Stimulated activated naive CD4-positive, alpha-beta T cell treated with Interleukin-2 at 50 U/mL for 16 hours (primary cell): ENCODE data around the gene NELFCD.
"Not testable (repeated sequence)": the region's sequence is repeated elsewhere in the genome, so short reads cannot be mapped to it uniquely, and the experiment has no call there.

Experiments
- DNase-seq: peaks from one replicate; lab custom pipeline; 2025; lab: John Stamatoyannopoulos, UW

Gene NELFCD

DNA sequence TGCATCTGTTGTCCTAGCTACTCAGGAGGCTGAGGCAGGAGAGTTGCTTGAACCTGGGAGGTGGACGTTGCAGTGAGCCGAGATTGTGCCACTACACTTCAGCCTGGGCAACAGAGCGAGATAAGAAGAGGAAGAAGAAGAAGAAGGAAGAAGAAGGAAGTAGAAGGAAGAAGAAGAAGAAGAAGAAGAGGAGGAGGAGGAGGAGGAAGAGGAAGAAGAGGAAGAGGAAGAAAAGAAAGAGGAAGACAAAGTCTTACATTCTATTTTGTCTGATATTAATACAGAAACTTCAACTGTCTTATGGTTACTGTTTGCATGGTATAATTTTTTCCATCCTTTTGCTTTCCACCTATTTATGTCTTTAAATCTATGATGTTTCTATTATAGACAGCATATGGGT is 7.2 kb upstream of the NELFCD start:
- DNase-seq, result no peak

DNA sequence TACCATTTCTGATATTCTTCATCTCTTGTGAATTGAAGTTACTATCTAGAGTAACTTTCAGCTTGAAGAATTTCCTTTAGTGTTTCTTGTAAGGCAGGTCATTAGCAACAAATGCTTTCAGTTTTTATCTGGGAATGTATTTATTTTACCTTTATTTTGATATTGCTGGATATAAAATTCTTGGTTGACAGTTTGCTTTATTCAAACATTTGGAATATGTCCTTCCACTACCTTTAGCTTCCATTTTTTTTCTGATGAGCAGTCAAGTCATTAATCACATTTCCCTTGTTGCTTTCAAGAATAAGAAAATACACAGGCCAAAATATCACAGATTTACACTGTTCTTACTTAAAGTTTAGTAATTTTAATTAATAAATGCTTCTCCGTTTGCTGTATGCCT is 5.7 kb upstream of the NELFCD start:
- no peak for DNase-seq

DNA sequence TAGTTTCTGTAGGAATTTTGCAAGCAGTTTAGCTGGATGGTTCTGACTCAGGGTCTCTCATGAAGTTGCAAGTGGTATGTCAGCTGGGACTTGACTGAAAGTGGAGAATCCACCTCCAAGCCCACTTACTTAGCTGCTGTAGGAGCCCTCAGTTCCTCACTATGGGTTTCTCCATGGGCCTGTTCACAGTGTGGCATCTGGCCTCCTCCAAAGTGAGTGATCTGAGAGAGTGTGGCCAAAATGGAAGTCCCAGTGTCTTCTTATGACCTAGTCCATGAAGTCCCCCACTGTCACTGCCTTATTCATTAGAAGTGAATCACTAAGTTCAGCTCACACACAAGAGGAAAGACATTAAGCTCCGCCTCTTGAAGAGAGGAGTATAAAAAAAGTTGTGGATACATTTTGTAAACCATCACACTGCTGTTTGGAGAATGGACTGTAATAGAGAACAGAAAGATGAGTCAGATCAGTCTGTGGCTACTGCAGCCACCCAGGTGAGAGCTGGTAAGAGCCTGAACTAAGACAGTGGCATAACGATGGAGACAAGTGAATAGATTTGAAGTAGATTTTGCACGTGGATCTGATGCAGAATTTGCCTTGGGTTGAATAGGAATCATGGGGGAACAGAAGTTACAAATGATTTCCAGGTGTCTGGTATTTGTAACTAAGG is 4.9 kb upstream of the NELFCD start:
- DNase-seq, result no peak

GRCh38 chr20:58978351-58979190 is 2.5 kb upstream of the NELFCD start:
- no peak for DNase-seq

DNA sequence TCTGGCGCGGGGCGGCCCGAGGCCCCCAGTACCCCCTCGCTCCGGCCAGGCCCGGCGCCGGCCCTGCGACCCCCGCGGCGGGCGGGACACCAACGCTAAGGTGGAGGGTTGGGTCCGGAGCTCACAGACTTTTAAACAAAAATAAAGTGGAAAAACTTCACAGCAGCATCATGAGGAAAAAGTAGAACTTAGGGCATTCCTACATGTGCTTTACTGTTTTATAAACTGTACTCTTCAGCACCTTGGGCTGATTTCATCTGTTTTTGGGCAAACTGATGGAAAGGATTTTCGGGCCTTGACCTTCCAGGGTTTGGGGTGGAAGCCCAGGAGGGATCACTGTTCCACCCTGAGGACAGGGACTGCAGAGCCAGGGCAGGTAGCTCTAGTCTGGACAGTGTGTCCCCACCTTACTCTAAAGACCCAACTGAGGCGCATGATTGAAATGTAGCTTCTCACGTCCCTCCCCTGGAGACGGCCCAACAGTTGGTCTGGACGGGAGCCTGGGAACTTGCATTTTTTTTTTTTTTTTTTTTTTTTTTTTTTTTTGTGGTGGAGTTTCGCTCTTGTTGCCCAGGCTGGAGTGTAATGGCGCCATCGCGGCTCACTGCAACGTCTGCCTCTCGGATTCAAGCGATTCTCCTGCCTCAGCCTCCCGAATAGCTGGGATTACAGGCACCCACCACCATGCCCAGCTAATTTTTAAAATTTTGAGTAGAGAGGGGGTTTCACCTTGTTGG is 740 bp downstream of the NELFCD start:
- DNase-seq, result no peak

GRCh38 chr20:58982406-58983114 is 1.5 kb downstream of the NELFCD start:
- DNase-seq, result no peak

- DNase-seq, result not testable (repeated sequence)
Observed at GRCh38 chr20:58983115-58983468, 2.0 kb downstream of the NELFCD start.

GRCh38 chr20:58984691-58985090 is 3.6 kb downstream of the NELFCD start:
- no peak for DNase-seq

- no peak for DNase-seq
Observed at GRCh38 chr20:58985656-58986055, 4.6 kb downstream of the NELFCD start.

DNA sequence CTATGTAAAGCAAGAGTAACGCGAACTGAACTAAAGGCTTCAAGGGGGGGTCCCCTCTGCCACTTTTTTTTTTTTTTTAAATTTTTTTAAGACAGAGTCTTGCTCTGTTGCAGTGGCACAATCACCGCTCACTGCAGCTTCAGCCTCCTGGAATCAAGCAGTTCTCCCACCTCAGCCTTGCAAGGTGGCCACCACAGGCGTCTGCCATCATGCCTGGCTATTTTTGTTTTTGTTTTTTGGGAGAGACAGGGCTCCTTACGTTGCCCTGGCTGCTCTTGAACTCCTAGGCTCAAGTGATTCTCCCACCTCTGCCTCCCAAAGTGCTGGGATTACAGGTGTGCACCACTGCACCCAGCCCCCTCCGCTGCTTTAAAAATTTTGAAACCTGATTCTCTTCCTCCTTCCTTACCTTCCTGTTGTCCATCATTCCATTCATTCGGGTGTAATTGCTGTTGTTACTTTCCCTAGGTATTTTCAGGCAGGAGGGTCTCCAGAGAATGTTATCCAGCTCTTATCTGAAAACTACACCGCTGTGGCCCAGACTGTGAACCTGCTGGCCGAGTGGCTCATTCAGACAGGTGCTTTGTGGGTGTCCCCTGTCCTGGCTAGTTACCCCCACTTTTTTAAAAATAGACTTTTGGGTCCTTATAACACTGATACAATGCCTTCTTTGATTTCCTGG is 5.4 kb downstream of the NELFCD start:
- no peak for DNase-seq

DNA sequence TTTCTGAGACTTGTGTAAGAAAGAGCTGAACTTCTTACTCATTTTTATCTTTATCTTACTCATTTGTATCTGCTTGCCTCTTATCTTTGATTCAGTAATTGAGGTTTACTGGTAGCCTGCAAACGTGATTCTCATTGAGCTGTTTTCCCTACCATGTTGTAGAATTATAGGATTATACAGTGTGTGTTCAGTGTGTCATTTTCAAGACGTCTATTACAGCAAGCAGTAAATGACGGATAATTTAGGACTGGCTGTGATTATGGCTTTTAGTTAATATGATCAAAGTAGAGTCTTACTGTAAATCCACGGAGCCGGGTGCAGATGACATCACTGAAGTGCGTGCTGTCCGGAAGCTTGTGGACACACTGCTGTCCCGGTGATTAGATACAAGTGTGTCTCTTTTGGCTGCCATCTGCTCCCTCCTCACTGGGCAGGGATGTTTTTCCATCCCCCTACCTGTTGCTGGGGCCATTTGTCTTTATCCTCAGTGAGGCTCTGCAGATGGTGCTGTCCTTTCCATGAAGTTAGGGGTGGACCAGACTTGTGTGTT is 6.0 kb downstream of the NELFCD start:
- no peak for DNase-seq

DNA sequence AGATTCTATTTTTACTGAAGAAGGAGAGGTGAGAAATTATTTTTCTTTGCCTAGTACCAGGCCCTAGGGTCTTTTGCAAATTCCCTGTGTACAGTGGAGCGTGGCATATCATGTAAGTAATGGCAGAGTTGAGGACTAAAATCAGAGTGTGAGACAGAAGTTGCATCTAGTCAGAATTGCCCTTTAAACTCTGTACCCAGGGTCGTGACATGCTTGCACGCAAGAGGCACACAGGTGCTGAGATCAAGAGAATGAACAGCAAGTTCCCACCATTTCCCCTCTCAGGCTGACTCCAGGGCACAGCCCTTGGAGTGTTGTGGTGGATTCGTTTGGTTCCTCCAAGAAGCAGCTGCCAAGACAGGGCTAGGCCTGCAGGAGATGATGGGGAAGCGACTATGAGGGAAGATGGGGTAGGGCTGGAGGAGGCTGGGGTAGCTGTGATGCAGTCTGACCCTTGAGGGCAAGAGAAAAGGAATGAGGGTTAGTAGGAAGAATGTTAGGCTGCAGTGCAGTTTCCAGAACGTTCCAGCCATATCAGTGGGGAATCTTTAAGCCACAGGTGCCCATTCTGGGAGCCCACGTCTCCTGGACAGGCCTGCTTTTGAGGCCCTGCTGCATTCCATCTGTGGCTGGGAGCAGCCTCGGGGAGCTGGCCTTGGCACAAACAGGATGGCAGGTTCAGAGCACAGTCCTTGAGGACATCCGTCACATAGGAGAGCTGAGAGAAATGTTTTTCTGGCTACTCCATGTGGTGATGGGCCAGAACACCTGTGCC is 6.9 kb downstream of the NELFCD start:
- no peak for DNase-seq

DNA sequence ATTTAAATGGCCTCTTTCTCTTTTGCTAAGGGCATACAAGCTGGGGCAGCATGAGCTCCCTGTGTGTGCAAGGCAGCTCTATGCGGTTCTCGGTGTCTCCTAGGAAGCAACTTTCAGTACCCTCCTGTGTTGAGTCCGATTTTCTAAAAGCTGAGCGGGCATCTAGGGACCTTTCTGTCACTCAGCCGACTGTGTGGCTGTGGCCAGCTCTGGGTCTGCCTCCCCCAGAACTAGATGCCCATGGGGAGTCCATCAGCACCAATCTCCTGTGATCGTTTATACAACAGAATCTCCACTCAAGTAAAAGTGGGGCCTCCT is 7.5 kb downstream of the NELFCD start:
- no peak for DNase-seq

DNA sequence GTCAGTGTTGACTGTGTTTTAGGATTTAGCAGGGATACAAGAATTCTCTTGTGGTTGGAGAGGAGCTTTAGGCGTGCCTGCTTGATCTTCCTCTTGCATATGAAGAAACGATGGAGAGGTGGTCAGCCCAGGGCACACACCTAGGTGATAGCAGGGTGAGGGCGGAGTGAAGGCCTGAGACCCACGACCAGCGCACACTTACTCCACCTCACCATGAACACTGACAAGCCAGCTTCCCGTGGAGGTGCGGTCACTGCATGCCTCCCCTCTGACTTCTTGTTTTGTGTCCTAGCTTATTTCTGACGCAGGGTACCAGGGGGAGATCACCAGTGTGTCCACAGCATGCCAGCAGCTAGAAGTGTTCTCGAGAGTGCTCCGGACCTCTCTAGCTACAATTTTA is 8.1 kb downstream of the NELFCD start:
- DNase-seq, result no peak

GRCh38 chr20:58990651-58991445 is 9.8 kb downstream of the NELFCD start:
- DNase-seq, result no peak

DNA sequence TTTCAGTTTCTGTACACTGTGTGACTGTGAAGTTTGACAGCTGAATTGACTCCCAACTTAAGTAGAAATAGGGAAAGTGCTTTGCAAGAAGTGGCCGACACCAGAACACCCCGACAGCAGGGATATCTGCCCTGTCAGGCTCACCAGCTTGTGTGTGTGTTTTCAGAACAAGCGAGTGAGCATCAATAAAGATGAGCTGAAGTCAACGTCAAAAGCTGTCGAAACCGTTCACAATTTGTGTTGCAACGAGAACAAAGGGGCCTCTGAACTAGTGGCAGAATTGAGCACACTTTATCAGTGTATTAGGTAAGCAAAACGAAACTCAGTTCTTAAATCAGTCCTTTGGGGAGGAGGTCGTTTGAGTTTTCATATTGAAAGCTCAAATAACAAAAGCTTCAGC is 10.7 kb downstream of the NELFCD start:
- DNase-seq, result no peak

- DNase-seq, result no peak
Observed at GRCh38 chr20:58992911-58993310, 11.9 kb downstream of the NELFCD start.

GRCh38 chr20:58993332-58994248 is 12.5 kb downstream of the NELFCD start:
- no peak for DNase-seq
